Neural crest cell (in vitro differentiated cells): Measurements from ENCODE around the gene CDADC1. TPM values are rescaled to one million over a fixed set of nuclear protein-coding genes. Genes with fewer than 3 reads are reported as not detected.

Experiments
- DNase-seq: peaks from one replicate; pipeline ENCODE4 v3.0.0; 2021; ENCODE audit warnings: low read depth, mixed read lengths, low spot score
- H3K27ac Mint-ChIP-seq: one replicate; pipeline ENCODE4 v1.8.0; 2021; ENCODE audit warnings: mild to moderate bottlenecking, mixed read lengths; ENCODE audit not compliant: unreplicated experiment
- H3K27me3 Mint-ChIP-seq: 2 replicates; pipeline ENCODE4 v1.8.0; 2021; ENCODE audit warnings: low read depth, mild to moderate bottlenecking, mixed read lengths
- H3K36me3 Mint-ChIP-seq: 2 replicates; pipeline ENCODE4 v1.8.0; 2021; ENCODE audit warnings: low read depth, mild to moderate bottlenecking, mixed read lengths
- H3K4me1 Mint-ChIP-seq: 2 replicates; pipeline ENCODE4 v1.8.0; 2021; ENCODE audit warnings: mixed read lengths
- H3K4me3 Mint-ChIP-seq: one replicate; pipeline ENCODE4 v1.8.0; 2021; ENCODE audit warnings: mild to moderate bottlenecking, mixed read lengths
- H3K9me3 Mint-ChIP-seq: 2 replicates; pipeline ENCODE4 v1.8.0; 2021; ENCODE audit warnings: mixed read lengths
- total RNA-seq: library from RNA; stranded (reverse); gene quantifications from 2 replicates; pipeline ENCODE4 v1.2.1, GENCODE V29; 2021
- TF ChIP-seq, protein P1 (sequence below): fragments of 200-600 bp; sonication (generic); conservative IDR thresholded peaks from 2 replicates; pipeline ENCODE4 v1.5.0; 2021; ENCODE audit warnings: antibody characterized with exemption, mild to moderate bottlenecking

The CDADC1 gene
- total RNA-seq, 1 donor from 2014 or later, result 13.9 TPM

GRCh38 chr13:49308921-49309408, 61.2 kb downstream of the CDADC1 start:
- no peaks in the 10 kb centered on the region for H3K9me3 Mint-ChIP-seq
- TF ChIP-seq, protein P1, sequence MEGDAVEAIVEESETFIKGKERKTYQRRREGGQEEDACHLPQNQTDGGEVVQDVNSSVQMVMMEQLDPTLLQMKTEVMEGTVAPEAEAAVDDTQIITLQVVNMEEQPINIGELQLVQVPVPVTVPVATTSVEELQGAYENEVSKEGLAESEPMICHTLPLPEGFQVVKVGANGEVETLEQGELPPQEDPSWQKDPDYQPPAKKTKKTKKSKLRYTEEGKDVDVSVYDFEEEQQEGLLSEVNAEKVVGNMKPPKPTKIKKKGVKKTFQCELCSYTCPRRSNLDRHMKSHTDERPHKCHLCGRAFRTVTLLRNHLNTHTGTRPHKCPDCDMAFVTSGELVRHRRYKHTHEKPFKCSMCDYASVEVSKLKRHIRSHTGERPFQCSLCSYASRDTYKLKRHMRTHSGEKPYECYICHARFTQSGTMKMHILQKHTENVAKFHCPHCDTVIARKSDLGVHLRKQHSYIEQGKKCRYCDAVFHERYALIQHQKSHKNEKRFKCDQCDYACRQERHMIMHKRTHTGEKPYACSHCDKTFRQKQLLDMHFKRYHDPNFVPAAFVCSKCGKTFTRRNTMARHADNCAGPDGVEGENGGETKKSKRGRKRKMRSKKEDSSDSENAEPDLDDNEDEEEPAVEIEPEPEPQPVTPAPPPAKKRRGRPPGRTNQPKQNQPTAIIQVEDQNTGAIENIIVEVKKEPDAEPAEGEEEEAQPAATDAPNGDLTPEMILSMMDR, result no peak
- H3K36me3 Mint-ChIP-seq, result peaks cover 4% of the 10 kb centered on the region
- H3K27me3 Mint-ChIP-seq, result no peaks in the 10 kb centered on the region
- no peak overlapping the region for H3K4me3 Mint-ChIP-seq
- no peak for DNase-seq
- H3K4me1 Mint-ChIP-seq, result peaks cover 19% of the 10 kb centered on the region
- H3K27ac Mint-ChIP-seq, result peak overlapping the region; percentile 37

DNA sequence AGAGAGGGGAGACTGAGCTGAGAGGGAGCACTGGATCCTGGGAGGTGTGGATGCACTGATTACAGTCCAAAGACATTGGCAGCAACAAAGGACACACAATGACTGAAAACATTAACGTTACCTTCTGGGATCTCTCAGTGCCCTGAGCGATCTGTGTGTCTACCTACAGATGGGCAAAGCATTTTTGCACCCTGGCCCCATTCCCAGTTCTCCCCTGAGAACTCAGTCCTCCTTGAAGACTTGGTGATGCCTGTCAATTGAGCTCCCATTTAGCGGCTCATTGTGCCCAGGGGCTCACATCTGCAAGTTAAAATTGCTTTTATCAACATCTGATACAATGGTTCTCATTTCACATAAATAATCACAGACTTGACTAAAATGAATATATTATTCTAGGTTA, 62.5 kb downstream of the CDADC1 start:
- peaks cover 15% of the 10 kb centered on the region for H3K4me1 Mint-ChIP-seq
- TF ChIP-seq, protein P1, result no peak
- no peak overlapping the region for H3K4me3 Mint-ChIP-seq
- no peak overlapping the region for H3K27ac Mint-ChIP-seq
- peaks cover 4% of the 10 kb centered on the region for H3K36me3 Mint-ChIP-seq
- no peak for DNase-seq
- no peaks in the 10 kb centered on the region for H3K9me3 Mint-ChIP-seq
- no peaks in the 10 kb centered on the region for H3K27me3 Mint-ChIP-seq

DNA sequence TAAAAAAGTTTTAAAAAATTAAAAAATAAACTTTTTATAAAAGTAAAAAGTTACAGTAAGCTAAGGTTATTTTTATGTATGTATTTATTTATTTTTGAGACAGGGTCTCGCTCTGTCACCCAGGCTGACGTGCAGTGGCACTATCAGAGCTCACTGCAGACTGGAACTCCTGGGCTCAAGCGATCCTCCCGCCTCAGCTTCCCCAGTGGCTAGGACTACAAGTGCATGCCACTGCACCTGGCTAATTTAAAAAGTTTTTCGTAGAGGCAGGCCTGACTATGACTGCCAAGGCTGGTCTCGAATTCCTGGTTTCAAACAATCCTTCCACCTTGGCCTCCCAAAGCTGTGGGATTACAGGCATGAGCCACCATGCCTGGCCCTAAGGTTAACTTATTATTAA, 64.1 kb downstream of the CDADC1 start:
- Mint-ChIP-seq H3K27me3 (no peaks in the 10 kb centered on the region), H3K4me3 (no peak overlapping the region), H3K36me3 (peaks cover 4% of the 10 kb centered on the region), H3K4me1 (peaks cover 10% of the 10 kb centered on the region), H3K27ac (no peak overlapping the region), H3K9me3 (no peaks in the 10 kb centered on the region)
- TF ChIP-seq, protein P1, result no peak
- no peak for DNase-seq

DNA sequence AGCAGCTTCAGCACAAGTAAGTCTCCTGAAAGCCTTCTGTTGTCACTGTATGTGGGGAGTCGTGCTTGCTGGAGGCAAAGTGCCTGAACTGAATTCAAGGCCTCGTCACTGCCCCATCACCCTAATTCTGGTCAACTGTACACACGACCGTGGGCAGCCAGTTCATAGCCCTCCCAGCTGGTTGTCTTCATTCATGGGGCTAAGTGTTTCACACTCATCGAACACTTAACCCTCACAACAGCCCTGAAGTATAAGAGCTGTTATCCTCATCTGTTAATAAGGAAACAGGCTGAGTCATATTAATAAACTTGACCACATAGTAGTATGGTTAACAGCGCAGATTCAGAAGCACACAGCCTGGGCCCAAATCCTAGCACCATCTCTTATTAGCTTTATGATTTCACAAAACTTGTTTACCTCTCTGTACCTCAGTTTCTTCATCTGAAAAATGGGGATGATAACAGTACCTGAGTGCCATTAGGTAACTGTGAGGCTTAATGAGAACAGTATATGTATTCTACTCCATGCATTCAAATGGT, 66.7 kb downstream of the CDADC1 start:
- TF ChIP-seq, protein P1, result no peak
- Mint-ChIP-seq H3K4me3 (no peak overlapping the region), H3K9me3 (no peaks in the 10 kb centered on the region), H3K27me3 (no peaks in the 10 kb centered on the region), H3K36me3 (peaks cover 4% of the 10 kb centered on the region), H3K27ac (no peak overlapping the region), H3K4me1 (peaks cover 7% of the 10 kb centered on the region)
- no peak for DNase-seq

GRCh38 chr13:49315036-49315565, 67.4 kb downstream of the CDADC1 start:
- no peak overlapping the region for H3K27ac Mint-ChIP-seq

More at GRCh38 chr13:49315036-49315565, 67.4 kb downstream of the CDADC1 start:
- peaks cover 7% of the 10 kb centered on the region for H3K4me1 Mint-ChIP-seq
- no peak for DNase-seq
- no peaks in the 10 kb centered on the region for H3K9me3 Mint-ChIP-seq
- H3K36me3 Mint-ChIP-seq, result no peaks in the 10 kb centered on the region
- no peaks in the 10 kb centered on the region for H3K27me3 Mint-ChIP-seq
- TF ChIP-seq, protein P1, result no peak
- no peak overlapping the region for H3K4me3 Mint-ChIP-seq
